Measurements from ENCODE around the gene RGS11.

The RGS11 gene

GRCh38 chr16:228151-228851 lies 47.4 kb downstream of the RGS11 start:
- FAIRE-seq, result no peak

GRCh38 chr16:220021-220420 lies 55.7 kb downstream of the RGS11 start:
- no peak for FAIRE-seq
